Nephron progenitor cell (in vitro differentiated cells): ENCODE data around the gene PHLDA2.

ENCODE experiments used
- DNase-seq: peaks from one replicate; pipeline ENCODE4 v3.0.0; 2021
- H3K27ac Mint-ChIP-seq: 2 replicates; pipeline ENCODE4 v1.8.0; 2021; ENCODE audit warnings: mild to moderate bottlenecking, moderate library complexity, mixed read lengths
- H3K27me3 Mint-ChIP-seq: 2 replicates; pipeline ENCODE4 v1.8.0; 2021; ENCODE audit warnings: mild to moderate bottlenecking, low read depth, mixed read lengths; ENCODE audit not compliant: poor library complexity
- H3K36me3 Mint-ChIP-seq: 2 replicates; pipeline ENCODE4 v1.8.0; 2021; ENCODE audit warnings: low read depth, mixed read lengths
- H3K4me1 Mint-ChIP-seq: 2 replicates; pipeline ENCODE4 v1.8.0; 2021; ENCODE audit warnings: mixed read lengths
- H3K4me3 Mint-ChIP-seq: 2 replicates; pipeline ENCODE4 v1.8.0; 2021; ENCODE audit warnings: mild to moderate bottlenecking, moderate library complexity, mixed read lengths
- H3K9me3 Mint-ChIP-seq: 2 replicates; pipeline ENCODE4 v1.8.0; 2021; ENCODE audit warnings: mild to moderate bottlenecking, moderate library complexity, mixed read lengths
- CTCF ChIP-seq: fragments of 200-600 bp; sonication (generic); IDR thresholded peaks from 2 replicates; pipeline ENCODE4 v1.5.0; 2021; ENCODE audit warnings: antibody characterized with exemption

The PHLDA2 gene

GRCh38 chr11:2917842-2918490 is 11.3 kb downstream of the PHLDA2 start:
- no peak for TF ChIP-seq CTCF
- Mint-ChIP-seq H3K4me3 (no peak overlapping the region), H3K4me1 (peaks cover 11% of the 10 kb centered on the region), H3K9me3 (no peaks in the 10 kb centered on the region), H3K27ac (no peak overlapping the region), H3K36me3 (no peaks in the 10 kb centered on the region), H3K27me3 (peaks cover 6% of the 10 kb centered on the region)
- no peak for DNase-seq

GRCh38 chr11:2916892-2917645 is 12.2 kb downstream of the PHLDA2 start:
- H3K27me3 Mint-ChIP-seq: peaks cover 6% of the 10 kb centered on the region
- peaks cover 11% of the 10 kb centered on the region for H3K4me1 Mint-ChIP-seq
- H3K27ac Mint-ChIP-seq: no peak overlapping the region

GRCh38 chr11:2916114-2916891 is 12.9 kb downstream of the PHLDA2 start:
- no peak for TF ChIP-seq CTCF
- Mint-ChIP-seq H3K4me3 (no peak overlapping the region), H3K9me3 (no peaks in the 10 kb centered on the region), H3K36me3 (no peaks in the 10 kb centered on the region), H3K27ac (no peak overlapping the region), H3K27me3 (peaks cover 6% of the 10 kb centered on the region), H3K4me1 (peaks cover 17% of the 10 kb centered on the region)
- no peak for DNase-seq

More at GRCh38 chr11:2916892-2917645, 12.2 kb downstream of the PHLDA2 start:
- Mint-ChIP-seq H3K4me3 (no peak overlapping the region), H3K9me3 (no peaks in the 10 kb centered on the region), H3K36me3 (no peaks in the 10 kb centered on the region)
- no peak for DNase-seq
- no peak for TF ChIP-seq CTCF

GRCh38 chr11:2915473-2915872 is 13.7 kb downstream of the PHLDA2 start:
- Mint-ChIP-seq H3K36me3 (no peaks in the 10 kb centered on the region), H3K27me3 (peaks cover 4% of the 10 kb centered on the region), H3K4me1 (peaks cover 17% of the 10 kb centered on the region), H3K9me3 (no peaks in the 10 kb centered on the region), H3K27ac (no peak overlapping the region), H3K4me3 (no peak overlapping the region)
- no peak for DNase-seq
- TF ChIP-seq CTCF: no peak

- Mint-ChIP-seq H3K27me3 (peaks cover 4% of the 10 kb centered on the region), H3K36me3 (no peaks in the 10 kb centered on the region), H3K4me3 (no peak overlapping the region), H3K9me3 (no peaks in the 10 kb centered on the region), H3K27ac (no peak overlapping the region), H3K4me1 (peaks cover 17% of the 10 kb centered on the region)
- DNase-seq: no peak
- TF ChIP-seq CTCF: no peak
These were observed 14.6 kb downstream of the PHLDA2 start for GRCh38 chr11:2914455-2915195.
